Prostate gland (tissue), 2 donors: Measurements from ENCODE around the gene NXPH4.

ENCODE experiments used
- POLR2AphosphoS5 ChIP-seq: sonication (generic); formaldehyde crosslinking; IDR thresholded peaks from one replicate; pipeline ENCODE4 v1.6.1; 2017; ENCODE audit warnings: antibody characterized with exemption
- TF ChIP-seq, protein P1 (sequence below), 4 experiments: fragments of 200-600 bp in 2 of 4; fragments of 450-650 bp in 2 of 4; sonication (generic) in 2 of 4; IDR thresholded peaks; 1 replicate in 3 of 4; 2 replicates in 1 of 4; pipeline ENCODE4 v1.5.1; 2016 to 2019; ENCODE audit warnings: antibody characterized with exemption in 4 of 4, mild to moderate bottlenecking in 2 of 4, moderate library complexity in 2 of 4

DNA sequence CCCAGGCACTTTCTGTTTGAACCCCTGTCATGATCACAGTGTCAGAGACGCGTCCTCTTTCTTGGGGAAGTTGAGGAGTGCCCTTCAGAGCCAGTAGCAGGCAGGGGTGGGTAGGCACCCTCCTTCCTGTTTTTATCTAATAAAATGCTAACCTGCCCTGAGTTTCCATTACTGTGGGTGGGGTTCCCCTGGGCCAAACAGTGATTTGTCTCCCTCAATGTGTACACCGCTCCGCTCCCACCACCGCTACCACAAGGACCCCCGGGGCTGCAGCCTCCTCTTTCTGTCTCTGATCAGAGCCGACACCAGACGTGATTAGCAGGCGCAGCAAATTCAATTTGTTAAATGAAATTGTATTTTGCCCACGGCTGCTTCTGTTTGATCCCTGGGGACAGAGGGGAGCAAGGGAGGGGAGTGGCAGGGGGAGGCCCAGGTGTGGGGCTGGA, 18.0 kb downstream of the NXPH4 start:
- TF ChIP-seq, protein P1, sequence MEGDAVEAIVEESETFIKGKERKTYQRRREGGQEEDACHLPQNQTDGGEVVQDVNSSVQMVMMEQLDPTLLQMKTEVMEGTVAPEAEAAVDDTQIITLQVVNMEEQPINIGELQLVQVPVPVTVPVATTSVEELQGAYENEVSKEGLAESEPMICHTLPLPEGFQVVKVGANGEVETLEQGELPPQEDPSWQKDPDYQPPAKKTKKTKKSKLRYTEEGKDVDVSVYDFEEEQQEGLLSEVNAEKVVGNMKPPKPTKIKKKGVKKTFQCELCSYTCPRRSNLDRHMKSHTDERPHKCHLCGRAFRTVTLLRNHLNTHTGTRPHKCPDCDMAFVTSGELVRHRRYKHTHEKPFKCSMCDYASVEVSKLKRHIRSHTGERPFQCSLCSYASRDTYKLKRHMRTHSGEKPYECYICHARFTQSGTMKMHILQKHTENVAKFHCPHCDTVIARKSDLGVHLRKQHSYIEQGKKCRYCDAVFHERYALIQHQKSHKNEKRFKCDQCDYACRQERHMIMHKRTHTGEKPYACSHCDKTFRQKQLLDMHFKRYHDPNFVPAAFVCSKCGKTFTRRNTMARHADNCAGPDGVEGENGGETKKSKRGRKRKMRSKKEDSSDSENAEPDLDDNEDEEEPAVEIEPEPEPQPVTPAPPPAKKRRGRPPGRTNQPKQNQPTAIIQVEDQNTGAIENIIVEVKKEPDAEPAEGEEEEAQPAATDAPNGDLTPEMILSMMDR (IDR thresholded peaks at IDR 0.05) = no peak
- TF ChIP-seq POLR2AphosphoS5 = no peak
